HG03469 (cell line): Measurements from ENCODE around the gene EED.
A peak's percentile ranks its signal among the peaks of the same experiment; 100 is the strongest.

Experiments
- ATAC-seq: cut with Tn5 transposase; IDR thresholded peaks from one replicate; pipeline ENCODE4 v1.9.1; 2021; ENCODE audit warnings: mild to moderate bottlenecking, moderate library complexity, moderate number of reproducible peaks; ENCODE audit not compliant: unreplicated experiment

EED gene

DNA sequence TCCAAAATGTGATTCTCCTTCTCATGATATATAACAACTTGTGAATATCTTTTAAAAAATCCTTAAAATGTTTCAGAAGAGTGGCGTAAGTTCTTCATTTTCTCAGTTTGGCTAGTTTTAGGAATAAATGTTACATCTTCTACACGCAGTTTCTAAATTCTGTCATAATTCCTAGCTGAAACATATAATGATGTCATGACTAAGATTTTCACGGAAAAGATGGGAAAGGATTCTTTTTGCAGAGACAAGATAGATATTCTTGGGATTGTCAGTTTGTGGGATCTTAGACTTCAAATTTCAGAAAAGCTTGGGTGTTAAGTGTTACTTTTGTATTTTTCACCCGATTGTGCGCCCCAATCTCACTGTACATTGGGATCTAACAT lies 1.7 kb downstream of the EED start:
- no peak for ATAC-seq

DNA sequence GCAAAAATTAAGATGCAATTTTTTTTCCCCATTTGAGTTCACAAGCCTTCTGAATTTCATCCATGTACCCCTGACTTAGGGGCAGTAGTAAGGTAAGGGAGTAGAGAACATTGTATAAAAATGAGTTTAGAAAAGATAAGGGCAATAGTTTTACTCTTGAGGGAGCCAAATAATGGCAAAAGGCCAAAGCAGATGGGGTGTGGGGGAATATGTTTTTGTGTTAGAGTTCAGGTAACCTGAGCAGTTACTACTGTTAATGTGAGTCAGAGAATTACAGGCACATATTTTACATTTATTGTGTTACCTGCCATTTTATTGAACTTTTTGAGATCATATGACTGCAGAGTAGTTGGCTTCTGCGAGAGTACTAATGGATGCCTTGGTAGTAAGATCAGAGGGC lies 3.1 kb downstream of the EED start:
- no peak for ATAC-seq

DNA sequence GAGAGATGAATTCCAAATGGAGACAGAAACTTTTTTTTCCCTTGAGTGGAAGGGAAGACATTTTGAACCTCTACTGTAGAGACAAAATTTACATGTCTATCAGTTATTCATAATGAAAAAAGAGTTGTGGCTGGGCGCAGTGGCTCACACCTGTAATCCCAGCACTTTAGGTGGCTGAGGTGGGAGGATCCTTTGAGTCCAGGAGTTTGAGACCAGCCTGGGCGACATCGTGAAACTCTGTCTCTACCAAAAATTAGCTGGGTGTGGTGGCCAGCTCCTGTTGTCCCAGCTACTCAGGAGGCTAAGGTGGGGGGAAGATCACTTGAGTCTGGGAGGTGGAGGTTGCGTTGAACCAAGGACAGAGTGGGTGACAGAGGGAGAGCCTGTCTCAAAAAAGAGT lies 4.1 kb downstream of the EED start:
- no peak for ATAC-seq

DNA sequence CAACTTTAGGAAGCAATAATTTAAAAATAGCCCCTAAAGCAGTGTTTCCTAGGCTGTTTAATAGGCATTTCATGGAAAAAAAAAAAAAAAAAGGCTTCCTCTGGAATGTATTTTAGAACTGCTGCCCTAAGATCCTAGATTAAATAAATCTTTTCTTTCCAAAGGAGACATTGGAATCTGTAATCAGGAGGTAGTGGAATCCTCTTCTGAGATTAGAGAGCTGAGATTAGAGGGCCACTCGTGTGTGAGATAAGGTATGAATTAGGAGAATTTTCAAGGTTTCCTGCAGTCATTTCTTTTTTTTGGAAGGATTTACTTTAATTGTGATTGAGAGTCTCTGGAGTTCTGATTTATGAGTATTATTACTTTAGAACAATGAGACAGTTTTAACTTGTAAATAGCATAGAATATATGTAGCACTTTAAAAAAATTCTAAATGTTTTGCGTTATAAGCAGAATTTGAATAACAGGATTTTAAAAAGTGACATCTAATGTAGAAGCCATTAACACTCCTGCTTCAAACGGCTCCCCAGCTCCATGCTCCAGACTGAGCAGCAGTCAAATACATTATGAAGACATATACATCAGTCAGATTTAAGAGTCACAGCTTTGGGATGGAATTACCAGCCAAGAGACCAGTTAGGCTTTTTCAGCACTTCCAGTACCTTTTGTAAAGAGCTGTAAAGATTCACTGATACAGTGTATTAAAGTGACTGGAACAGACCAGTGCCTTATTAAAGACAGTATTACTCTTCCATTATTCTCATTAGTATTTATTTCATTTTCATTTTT lies 5.0 kb downstream of the EED start:
- ATAC-seq, result no peak

DNA sequence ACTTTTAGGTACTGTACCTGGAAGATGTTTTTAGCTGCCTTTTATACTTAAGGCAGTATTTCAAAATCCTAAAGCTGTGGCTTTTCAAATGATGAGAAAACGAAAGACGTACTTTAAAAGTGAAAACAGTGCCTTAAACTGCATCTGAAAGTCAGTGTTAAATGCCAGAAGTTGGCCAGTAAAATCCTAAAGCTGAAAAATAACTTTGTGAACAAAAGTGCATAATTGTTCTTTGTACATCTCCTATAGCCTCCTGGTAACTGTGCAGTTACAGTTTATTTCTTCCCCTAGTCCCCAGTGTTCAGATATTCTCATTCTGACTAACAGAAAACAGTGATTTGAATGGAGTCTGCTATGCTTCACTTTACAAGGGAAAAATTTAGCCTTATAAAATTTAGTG lies 6.8 kb downstream of the EED start:
- no peak for ATAC-seq

GRCh38 chr11:86255896-86256295 lies 11.3 kb downstream of the EED start:
- peak; percentile 94 for ATAC-seq

- ATAC-seq, result no peak
These were observed 12.1 kb downstream of the EED start for GRCh38 chr11:86256608-86257007.

- ATAC-seq, result no peak
These were observed 12.9 kb downstream of the EED start for GRCh38 chr11:86257446-86257845.

DNA sequence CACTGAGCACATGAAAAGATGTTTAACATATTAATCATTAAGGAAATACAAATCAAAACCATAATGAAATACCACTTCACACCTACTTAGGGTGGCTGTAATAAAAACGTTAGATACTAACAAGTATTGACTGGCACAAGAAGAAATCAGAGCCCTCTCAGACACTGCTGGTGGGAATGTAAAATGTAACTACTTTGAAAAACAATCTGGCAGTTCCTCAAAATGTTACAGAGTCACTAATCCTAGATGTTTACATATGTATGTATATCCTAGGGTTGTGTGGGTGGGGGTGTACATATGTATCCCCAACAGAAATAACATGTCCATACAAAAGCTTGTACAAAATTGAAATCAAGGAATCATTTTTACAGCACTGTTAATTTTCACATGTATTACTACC lies 15.2 kb downstream of the EED start:
- ATAC-seq, result no peak

DNA sequence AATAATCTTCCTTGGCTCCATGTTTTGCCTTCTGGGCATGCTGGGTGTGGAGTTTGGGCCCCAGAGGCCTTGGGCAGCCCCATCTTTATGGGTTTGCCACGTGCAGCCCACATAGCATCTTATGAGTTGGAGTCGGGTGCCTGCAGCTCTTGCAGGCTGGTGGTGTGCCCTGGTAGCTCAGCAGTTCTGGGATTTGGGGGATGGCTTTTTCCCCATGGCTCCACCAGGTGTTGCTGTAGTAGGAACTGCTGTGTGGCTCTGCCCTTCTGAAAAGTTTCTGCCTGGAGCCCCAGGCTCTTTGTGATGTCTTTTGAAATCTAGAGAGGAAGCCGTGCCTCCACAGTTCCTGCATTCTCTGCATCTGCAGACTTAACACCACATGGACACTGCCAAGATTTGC lies 16.8 kb downstream of the EED start:
- no peak for ATAC-seq

DNA sequence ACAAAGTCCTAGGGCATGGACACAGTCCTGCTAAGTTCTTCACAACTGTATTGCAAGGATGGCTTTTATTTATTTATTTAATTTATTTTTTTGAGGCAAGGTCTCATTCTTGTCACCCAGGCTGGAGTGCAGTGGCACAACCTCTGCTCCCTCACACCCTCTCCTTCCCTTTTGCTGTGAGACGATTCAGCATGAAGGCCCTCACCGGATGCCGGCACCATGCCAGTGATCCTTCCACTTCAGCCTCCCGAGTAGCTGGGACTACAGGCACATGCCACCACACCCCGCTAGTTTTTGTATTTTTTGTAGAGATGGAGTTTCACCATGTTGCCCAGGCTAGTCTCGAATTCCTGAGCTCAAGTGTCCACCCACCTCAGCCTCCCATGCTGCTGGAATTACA lies 17.8 kb downstream of the EED start:
- ATAC-seq, result no peak

DNA sequence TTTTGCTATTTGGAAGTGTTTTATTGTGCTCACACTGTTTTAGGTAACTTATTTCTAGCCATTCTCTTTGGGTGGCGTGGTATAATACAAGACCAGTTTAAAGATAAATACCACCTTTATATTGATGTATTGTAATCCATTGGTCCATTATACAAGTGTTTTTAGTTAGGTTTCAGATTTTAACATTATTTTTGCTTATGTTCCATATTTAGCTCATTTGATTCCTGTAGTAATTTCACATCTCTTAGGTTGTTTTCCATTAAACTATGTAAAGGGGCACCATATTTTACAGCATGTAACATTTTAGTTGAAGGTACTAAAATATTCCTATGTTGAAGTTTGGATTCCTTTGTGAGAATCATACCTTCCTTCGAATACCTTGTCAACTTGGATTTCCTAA lies 20.1 kb downstream of the EED start:
- ATAC-seq, result no peak

DNA sequence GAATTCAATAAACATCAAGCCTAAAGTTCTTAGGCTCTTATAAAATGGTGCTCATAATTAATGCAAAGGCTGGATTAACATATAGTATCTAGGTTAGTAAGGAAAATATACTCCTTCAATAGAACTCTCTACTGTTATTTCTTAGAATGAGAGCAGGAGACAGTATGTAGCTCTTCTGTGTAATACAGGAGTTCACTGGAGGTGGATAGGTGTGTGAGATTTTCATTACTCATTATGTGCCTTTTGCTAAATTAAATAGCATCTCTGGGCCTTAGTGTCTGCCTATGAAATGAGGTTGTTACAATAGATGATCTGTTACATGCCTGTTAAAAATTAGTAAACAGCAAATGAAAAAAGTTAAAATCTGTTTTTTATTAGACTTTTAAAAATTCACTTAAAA lies 20.6 kb downstream of the EED start:
- ATAC-seq, result no peak

GRCh38 chr11:86269645-86270044 lies 25.1 kb downstream of the EED start:
- no peak for ATAC-seq

- ATAC-seq, result no peak
These were observed 29.9 kb downstream of the EED start for GRCh38 chr11:86274503-86274902.

GRCh38 chr11:86274999-86275398 lies 30.4 kb downstream of the EED start:
- no peak for ATAC-seq

DNA sequence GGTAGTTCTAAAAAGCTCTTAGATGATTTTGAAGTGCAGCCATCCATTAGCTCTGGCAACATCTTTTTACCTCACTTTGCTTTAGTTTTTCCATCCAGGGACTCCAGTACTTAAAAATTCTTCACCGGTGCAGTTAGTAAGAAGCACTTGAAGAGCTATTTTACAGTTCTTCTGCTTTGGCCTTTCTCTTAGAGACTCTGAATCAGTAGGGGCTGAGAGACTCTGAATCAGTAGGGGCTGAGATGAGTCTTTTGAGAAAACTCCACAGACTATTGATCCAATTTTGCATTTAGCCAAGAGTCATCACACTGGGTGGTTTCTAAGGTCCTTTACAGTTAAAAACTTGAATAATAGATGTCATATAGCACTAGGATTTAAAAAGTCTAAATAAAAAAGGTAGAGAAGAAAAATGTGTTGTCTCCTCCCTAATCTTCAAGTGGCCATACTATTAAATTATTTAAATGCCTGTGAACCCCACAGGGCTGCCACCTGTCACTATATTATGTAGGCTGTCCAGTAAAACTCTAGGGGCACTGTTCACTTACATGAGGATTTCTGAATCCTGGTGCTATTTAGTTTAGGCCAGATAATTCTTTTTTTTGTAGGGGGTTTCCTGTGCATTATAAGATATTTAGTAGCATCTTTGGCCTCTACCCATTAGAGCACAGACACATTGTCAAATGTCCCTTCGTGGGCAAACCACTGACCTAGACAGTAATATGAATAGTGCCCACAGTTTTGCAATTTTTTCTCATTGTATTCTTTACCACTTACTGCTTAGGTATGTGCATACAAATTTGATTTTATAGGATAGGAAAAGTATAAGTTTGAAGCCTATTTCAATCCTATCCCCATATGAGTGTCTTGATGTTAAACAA lies 31.2 kb downstream of the EED start:
- ATAC-seq, result no peak

- ATAC-seq, result no peak
These were observed 33.2 kb downstream of the EED start for GRCh38 chr11:86277741-86278140.

DNA sequence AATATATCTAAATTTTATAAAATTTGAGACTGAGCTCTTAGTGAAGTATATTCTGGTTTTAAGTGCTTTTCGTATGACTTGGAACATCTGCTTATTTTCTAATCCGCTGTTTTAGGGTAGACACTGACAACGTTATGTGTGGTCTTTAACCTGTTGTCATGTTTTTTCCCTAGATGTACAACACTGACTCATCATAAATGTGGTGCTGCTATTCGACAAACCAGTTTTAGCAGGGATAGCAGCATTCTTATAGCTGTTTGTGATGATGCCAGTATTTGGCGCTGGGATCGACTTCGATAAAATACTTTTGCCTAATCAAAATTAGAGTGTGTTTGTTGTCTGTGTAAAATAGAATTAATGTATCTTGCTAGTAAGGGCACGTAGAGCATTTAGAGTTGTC lies 33.7 kb downstream of the EED start:
- no peak for ATAC-seq

DNA sequence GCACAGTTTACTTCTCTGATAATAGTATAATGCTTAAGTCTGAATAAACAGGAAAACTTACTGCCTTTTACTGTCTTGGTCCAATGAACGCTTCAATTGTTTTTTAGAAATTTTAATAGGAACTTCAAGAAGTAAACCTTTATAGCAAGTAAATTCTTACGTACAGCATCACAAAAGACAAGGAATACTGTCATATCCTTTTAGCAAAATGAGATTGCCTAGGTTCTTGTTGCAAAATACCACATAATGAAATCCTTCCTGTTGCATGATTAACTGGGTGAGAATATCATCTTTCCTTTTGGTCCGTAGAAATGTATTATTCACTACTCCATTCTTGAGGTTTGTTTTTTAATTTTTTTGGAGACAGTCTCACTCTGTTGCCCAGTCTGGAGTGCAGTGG lies 35.2 kb downstream of the EED start:
- ATAC-seq, result no peak

GRCh38 chr11:86287468-86287796 lies 42.9 kb downstream of the EED start:
- peak; percentile 2 for ATAC-seq

- no peak for ATAC-seq
These were observed 44.4 kb downstream of the EED start for GRCh38 chr11:86288776-86289507.
